NCI-H1105 treated with DMSO at 0.1 percent for 48 hours (cell line): Measurements from ENCODE around the gene IGFBP5.
A peak's percentile ranks its signal among the peaks of the same experiment; 100 is the strongest.

ENCODE experiments used
- DNase-seq: peaks from one replicate; lab custom pipeline; 2025; lab: John Stamatoyannopoulos, UW

Gene IGFBP5

DNA sequence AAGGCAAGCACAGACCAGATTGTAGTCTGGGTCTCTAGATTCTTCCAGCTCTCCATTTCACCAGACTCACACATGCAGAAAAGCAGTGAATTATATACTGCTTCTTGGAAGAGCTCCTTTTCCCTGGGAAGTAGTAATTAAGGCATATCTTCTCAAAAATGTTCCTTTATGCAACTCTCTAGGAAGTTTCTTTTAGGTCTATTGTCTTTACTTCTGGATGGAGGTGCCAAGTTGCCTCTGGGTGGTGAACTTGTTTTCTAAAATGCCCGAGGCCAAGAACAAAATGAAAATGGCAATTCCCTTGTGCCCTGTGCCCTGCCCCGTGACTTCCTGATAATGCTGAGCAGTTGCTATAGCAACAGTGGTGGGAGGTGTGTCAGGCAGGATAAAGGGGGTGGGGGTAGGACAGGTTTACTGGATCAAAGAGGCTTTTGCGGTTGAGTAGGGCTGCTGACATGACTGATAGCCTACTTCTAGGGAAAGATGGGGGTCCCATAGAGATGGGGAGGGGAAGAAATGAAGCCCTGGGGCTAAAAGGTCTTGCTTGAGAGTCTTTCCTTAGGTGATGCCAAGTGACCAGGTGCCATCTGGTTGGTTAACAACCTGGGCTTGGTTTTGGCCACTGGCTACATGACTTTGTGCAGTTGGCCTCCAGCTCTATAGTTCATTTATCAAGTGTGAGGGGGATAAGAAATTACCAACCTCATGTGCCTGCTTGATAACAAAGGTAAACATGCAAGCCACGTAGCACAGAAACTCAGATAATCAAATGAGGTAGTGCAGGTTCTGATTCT lies 50.3 kb downstream of the IGFBP5 start:
- peak; percentile 6 for DNase-seq

- no peak for DNase-seq
These were observed 51.2 kb downstream of the IGFBP5 start for GRCh38 chr2:216643986-216644659.

GRCh38 chr2:216637472-216637871 lies 57.9 kb downstream of the IGFBP5 start:
- no peak for DNase-seq

DNA sequence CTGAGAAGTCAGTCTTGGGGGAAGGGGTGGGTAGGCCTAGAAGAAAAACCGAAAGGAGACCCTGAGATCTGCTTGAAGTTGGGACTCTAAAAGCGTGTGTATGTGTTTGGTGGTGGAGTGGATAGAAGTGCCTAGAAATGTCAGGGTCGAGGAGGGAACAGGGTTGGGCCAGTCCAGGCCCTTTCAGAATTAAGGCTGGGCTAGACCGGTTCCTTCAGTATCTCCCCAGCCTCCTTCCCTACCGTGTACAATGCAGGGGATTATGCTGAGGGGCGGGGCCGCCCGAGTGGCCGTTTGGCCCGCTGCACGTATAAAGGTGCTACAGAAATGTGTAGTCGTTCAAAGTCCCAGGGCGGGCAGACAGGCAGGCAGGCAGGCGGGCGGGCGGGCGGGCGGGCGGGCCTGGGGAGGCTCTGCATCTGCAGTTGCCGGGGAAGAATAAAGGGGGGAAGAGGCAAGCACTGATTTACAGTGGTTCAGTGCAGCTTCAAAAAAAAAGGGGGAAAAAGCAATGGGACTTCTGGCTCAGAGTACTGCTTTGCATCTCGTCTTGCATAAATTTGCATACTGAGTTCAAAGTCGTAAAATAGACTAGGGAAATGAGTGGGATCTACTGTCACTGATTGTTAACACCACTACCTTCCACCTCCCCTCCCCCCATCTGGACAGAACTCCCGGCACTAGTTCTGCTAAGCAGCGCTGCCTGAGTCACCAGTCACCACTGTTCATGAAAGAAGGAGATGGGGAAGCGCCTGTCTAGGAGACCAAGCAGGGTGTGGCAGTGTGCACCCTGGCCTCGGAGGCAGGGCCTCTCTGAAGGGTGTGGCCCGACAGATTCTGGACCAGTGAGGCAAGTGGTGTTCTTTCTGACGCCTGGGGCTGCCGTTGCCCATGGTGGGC lies 58.5 kb downstream of the IGFBP5 start:
- DNase-seq, result no peak

DNA sequence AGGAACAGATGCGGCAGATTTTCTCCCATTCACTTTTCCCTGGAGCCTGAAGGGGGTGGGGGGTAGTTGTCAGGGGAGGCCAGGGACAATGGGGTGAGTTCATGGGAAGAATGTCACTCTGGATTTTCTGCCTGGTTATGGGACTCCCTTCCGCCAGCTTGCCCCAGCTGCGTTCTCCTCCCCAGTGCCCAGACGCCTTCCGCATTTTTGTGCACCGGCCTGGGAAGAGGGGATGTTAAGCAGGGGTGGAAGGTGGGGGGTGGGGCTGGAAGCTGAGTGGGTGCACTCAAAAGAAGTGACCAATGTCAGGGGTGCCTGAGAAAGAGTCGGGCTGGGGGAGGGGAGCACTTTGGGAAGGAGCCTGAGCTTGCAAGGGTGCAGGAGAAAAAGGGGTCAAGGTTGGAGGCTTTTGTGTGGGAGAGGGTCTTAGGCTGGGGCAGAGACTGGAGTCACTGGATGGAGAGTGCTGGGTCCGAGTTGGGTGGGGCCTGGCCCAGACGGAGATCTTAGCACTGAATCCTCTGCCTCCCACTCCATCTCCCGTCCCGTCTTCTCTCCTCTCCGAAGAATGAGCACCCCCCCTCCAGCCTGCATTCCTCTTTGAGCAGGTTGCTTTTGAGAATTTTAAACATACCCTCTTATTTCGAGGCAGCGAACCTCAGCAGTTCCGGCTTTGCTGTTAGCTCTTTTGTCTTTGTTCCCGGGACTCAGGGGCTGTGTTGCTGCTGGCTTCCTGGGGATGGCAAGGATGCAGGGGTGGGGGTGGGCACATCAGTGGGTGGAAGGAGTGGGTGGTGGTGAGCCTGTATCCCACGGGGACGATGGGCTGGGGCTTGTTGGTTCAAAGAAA lies 59.4 kb downstream of the IGFBP5 start:
- no peak for DNase-seq

DNA sequence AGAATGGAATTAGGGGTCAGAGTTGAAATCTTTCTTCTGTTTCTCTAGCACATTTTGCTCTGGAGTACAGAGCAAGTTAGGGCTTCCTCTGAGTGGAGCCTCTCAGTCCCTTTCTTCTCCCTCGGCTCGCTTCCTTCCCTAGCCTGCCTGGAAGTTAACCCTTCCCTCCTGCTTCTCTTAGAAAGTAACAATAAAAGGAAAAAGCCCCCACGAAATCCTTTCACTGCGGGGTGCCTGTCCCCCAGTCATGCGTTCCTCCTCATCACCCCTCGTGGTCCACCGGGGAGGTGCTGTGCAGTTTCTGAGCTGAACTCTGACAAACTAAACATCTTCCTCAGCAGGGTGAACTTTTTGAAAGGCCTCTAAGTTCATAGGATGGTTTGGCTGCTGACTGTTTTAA lies 60.2 kb downstream of the IGFBP5 start:
- no peak for DNase-seq

DNA sequence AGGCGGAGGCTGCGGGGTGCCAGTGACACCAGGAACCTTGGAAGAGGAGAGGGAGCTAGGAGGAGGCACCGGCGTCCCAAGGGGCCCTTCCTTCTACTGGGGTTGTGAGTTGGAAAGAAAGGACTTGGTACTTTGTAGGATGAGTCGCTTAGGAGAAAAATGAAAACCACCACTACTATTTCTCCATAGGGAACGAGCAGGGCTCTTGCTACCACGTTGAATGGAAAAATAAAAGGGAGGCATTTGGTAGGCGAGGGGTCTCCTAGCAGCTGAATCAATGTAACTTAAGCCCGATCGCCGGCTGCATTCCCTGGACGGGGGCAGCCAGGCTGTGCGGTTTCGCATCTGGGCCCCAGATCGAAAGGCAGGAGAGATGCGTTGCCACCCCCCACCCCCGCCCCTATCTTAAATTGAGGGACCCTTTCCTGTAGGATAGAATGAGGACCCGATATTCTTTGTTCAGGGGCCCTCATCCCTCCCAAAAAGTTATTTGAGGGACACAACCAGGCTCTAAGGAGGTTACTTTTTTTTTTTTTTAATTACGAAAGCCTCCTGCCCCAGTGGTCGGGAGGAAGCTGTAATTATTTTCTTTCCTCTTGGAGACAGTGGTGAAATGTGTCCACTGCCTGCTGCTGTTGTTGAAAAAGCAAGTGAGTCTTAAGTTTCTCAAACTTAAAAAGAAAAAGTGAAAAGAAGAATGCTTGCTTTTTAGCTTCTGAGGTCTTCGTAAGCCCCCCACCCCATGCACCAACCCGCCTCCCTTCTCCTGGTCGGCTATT lies 60.8 kb downstream of the IGFBP5 start:
- DNase-seq, result no peak

- DNase-seq, result peak; percentile 26
These were observed 61.6 kb downstream of the IGFBP5 start for GRCh38 chr2:216633616-216634369.

GRCh38 chr2:216632952-216633615 lies 62.3 kb downstream of the IGFBP5 start, which contains the start of gene IGFBP2:
Gene IGFBP2, plus strand, starts transcription at chr2:216633420. Its CDS starts 104 bp downstream, at chr2:216633524.
- DNase-seq, result peak; percentile 46

DNA sequence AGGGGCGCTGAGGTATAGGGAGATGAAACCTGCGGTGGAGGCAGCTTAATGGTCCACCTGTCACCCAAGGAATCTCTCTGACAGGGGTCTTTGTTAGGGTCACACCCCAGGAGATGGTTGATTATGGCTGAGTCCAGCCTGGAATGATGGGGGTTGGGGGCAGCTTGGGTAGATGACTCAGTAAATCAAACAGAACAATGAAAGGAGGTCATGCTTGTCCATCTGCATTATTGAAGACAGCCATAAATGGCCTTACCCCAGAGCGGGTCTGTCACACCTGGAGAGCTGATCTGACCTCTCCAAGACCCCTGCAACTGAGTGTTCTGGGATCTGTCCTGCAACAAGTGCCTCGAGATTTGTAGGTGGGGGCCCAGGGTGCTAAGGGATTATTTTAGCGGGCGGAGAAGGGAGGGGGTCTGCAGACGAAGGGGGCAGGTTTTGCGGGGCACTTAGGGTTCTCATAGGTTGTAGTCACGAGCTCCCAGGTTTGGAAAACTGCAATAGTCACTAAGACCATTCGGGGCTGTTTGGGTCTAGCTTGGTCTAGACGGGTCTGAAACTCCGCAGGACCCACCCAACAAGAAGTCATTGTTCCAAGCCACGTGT lies 62.9 kb downstream of the IGFBP5 start:
- DNase-seq, result no peak

DNA sequence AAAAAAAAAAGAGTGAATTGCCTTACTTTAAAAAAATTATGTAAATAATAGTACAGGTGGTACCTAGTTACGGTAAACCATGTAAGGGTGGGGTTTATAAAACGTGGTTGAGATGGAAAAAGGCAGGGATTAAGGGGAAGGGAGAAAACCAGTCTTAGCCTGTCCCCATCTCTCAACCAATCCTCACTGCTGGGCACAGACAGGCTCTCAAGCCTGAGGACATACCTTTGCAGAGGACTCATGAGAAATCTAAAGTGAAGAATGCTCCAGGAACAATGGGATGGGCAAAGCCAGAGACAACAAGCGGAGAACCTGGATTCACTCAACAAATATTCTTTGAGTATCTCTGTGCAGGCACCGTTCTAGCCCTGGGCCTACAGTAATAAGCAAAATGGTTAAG lies 65.6 kb downstream of the IGFBP5 start:
- DNase-seq, result no peak

GRCh38 chr2:216626875-216627245 lies 68.5 kb downstream of the IGFBP5 start:
- DNase-seq, result no peak

DNA sequence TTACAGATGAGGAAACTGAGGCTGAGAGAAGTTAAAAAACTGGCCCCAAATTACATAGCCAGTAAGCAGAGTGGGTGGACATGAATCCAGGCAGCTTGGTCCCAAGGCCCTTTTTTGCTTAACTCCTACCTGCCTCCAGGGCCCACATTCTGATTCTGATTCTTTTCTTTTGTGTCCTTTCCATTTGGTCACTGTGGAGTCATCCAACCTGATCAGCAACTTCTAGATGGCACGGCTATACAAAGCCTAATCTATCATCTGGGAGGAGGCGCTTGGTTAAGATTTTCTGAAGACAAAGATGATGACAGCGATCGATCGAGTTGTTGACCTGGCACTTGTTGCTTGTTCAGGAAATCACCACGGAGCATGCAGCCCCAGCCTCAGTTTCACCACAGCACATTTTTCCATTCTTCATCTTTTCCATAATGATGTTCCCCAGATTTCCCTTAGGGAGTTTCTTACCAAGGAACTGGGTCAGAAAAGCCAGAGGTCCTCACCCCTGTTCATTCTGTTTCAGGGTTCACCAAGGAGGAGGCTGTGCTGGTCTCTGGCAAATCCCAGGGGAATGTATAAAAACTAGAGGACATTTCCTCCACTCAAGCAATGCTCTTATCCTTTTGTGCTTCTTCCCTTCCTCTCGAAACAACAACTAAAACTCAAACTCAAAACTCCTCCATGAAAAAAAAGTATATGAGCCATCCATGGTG lies 69.0 kb downstream of the IGFBP5 start:
- no peak for DNase-seq

DNA sequence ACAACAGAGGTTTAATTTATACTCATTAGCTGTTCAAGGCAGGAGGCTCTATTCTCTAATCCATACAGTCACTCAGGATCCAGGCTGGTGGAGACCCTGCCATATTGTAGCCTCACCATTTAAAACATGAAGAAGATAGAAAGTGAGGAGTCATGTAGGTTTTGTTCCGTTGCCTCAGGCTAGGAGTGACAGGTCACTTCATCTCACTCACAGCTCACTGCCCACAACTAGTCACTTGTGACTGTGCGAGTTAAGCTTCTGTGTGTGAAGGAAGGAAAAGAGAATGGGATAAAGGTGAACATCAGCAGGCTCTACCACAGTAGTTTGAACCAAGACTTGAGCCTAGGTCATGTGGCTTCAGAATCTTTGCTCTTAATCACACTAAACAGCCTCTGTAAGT lies 71.1 kb downstream of the IGFBP5 start:
- DNase-seq, result no peak

DNA sequence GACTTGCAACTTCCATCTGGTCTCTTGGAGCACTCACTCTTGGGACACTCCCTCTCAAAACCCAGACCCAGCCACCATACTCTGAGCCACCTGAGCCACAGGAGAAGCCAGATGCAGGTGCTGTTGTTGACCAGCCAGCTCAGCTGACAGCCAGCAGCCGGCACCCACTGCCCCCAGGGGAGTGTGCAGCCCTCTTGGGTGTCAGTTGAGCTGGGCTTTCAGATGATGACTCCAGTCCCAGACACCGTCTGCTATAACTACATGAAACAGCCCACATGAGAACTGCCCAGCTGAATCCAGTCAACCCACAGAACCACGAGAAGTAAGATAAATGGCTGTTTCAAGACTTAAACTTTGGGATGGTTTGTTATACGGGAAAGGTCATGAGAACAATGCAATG lies 72.8 kb downstream of the IGFBP5 start:
- no peak for DNase-seq
